ENCODE data around the gene ZNF526. TPM values are rescaled to one million over a fixed set of nuclear protein-coding genes. Genes with fewer than 3 reads are reported as not detected.

The ZNF526 gene
- total and polyA plus RNA-seq, 9 of the 15 experiments (the other 6 are each of a cell fraction or from before 2014, with no cell fraction given) = 1.3 to 17.9 (median 6.2) TPM

DNA sequence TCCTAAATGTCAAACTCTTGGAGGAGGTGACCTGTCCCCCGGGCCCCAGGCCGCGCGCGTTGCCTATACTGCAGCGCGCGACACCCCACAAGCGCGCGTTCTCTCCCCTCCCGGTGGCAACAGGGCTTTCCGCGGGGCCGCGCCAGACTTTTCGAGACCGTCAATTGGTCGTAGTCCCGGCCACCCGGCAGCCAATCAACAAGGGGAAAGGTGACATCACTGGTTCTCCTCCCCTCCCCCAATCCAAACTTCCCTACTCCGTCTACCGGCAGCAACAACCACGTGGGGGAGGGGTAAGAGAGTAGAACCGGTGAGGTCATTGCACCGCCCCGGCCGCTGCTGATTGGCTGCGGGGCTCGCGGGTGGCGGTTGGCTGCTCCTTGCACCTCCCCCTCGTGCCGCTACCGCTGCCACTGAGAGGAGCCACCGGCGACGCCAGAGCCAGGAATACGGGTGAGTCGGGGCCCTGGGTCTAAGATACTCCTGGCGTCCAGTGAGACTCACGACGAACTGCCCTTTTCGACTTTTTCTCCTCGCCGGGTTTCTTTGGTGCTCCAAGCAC, 48.1 kb downstream of the ZNF526 start (continued):
- no peak for TF ChIP-seq STAG1 (CRISPR knock-in tag; IDR thresholded peaks at IDR 0.05; ENCODE audit: borderline replicate concordance)
- TF ChIP-seq, protein P1, sequence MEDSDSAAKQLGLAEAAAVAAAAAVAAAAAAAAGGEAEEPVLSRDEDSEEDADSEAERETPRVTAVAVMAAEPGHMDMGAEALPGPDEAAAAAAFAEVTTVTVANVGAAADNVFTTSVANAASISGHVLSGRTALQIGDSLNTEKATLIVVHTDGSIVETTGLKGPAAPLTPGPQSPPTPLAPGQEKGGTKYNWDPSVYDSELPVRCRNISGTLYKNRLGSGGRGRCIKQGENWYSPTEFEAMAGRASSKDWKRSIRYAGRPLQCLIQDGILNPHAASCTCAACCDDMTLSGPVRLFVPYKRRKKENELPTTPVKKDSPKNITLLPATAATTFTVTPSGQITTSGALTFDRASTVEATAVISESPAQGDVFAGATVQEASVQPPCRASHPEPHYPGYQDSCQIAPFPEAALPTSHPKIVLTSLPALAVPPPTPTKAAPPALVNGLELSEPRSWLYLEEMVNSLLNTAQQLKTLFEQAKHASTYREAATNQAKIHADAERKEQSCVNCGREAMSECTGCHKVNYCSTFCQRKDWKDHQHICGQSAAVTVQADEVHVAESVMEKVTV (CRISPR knock-in tag; IDR thresholded peaks at IDR 0.05) = no peak
- TF ChIP-seq POU5F1 (IDR thresholded peaks at IDR 0.05; ENCODE audit: borderline replicate concordance, low read depth, low read length, partially characterized antibody) = no peak
- TF ChIP-seq ERF (CRISPR knock-in tag; IDR thresholded peaks at IDR 0.05) = peak; percentile 90
- peak; percentile 92 for TF ChIP-seq EP400 (IDR thresholded peaks at IDR 0.05)
- TF ChIP-seq, protein P2, sequence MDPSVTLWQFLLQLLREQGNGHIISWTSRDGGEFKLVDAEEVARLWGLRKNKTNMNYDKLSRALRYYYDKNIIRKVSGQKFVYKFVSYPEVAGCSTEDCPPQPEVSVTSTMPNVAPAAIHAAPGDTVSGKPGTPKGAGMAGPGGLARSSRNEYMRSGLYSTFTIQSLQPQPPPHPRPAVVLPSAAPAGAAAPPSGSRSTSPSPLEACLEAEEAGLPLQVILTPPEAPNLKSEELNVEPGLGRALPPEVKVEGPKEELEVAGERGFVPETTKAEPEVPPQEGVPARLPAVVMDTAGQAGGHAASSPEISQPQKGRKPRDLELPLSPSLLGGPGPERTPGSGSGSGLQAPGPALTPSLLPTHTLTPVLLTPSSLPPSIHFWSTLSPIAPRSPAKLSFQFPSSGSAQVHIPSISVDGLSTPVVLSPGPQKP (CRISPR knock-in tag; IDR thresholded peaks at IDR 0.05) = no peak
- TF ChIP-seq MTA2 (IDR thresholded peaks at IDR 0.05; ENCODE audit: low read depth) = no peak
- no peak for TF ChIP-seq ZNF707 (CRISPR knock-in tag; conservative IDR thresholded peaks at IDR 0.05)
- 0 out of 2 replicates have a peak, but pooled peaks have one; percentile 2 for TF ChIP-seq KLF1 (tag; IDR thresholded peaks at IDR 0.05)
- TF ChIP-seq ZNF780A (CRISPR knock-in tag; IDR thresholded peaks at IDR 0.05) = no peak
- TF ChIP-seq HEY1 (CRISPR knock-in tag; IDR thresholded peaks at IDR 0.05; ENCODE audit: borderline replicate concordance) = no peak
- TF ChIP-seq, protein P3, sequence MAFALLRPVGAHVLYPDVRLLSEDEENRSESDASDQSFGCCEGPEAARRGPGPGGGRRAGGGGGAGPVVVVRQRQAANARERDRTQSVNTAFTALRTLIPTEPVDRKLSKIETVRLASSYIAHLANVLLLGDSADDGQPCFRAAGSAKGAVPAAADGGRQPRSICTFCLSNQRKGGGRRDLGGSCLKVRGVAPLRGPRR (CRISPR knock-in tag; IDR thresholded peaks at IDR 0.05) = no peak
- TF ChIP-seq SLC30A9 (CRISPR knock-in tag; IDR thresholded peaks at IDR 0.05) = no peak
- no peak for TF ChIP-seq MAFG (tag; conservative IDR thresholded peaks at IDR 0.05)
- peak; percentile 84 for TF ChIP-seq RFX5 (IDR thresholded peaks at IDR 0.05; ENCODE audit: low read depth, low read length)
- TF ChIP-seq CREM (IDR thresholded peaks at IDR 0.05; ENCODE audit: low read depth) = peak; percentile 75
- no peak for TF ChIP-seq PURB (CRISPR knock-in tag; IDR thresholded peaks at IDR 0.05; ENCODE audit: low read depth)
- TF ChIP-seq, protein P4, sequence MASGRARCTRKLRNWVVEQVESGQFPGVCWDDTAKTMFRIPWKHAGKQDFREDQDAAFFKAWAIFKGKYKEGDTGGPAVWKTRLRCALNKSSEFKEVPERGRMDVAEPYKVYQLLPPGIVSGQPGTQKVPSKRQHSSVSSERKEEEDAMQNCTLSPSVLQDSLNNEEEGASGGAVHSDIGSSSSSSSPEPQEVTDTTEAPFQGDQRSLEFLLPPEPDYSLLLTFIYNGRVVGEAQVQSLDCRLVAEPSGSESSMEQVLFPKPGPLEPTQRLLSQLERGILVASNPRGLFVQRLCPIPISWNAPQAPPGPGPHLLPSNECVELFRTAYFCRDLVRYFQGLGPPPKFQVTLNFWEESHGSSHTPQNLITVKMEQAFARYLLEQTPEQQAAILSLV (tag; IDR thresholded peaks at IDR 0.05) = no peak
- no peak for TF ChIP-seq ZNF444 (CRISPR knock-in tag; IDR thresholded peaks at IDR 0.05)
- TF ChIP-seq RBFOX2 (IDR thresholded peaks at IDR 0.05; ENCODE audit: low read depth, low read length) = peak; percentile 91
- no peak for TF ChIP-seq ZFP36 (IDR thresholded peaks at IDR 0.05; ENCODE audit: low read depth, low read length, partially characterized antibody)
- no peak; the same call in 1 of the 2 replicates for TF ChIP-seq ARID1B (IDR thresholded peaks at IDR 0.05)
- no peak for TF ChIP-seq EZH2 (IDR thresholded peaks at IDR 0.05; ENCODE audit: borderline replicate concordance, low read depth, low read length)
- TF ChIP-seq, protein P5, sequence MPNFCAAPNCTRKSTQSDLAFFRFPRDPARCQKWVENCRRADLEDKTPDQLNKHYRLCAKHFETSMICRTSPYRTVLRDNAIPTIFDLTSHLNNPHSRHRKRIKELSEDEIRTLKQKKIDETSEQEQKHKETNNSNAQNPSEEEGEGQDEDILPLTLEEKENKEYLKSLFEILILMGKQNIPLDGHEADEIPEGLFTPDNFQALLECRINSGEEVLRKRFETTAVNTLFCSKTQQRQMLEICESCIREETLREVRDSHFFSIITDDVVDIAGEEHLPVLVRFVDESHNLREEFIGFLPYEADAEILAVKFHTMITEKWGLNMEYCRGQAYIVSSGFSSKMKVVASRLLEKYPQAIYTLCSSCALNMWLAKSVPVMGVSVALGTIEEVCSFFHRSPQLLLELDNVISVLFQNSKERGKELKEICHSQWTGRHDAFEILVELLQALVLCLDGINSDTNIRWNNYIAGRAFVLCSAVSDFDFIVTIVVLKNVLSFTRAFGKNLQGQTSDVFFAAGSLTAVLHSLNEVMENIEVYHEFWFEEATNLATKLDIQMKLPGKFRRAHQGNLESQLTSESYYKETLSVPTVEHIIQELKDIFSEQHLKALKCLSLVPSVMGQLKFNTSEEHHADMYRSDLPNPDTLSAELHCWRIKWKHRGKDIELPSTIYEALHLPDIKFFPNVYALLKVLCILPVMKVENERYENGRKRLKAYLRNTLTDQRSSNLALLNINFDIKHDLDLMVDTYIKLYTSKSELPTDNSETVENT (CRISPR knock-in tag; IDR thresholded peaks at IDR 0.05) = peak; percentile 84

All from K562 (cell line).